ENCODE measurements around the gene ZNF428. TPM values are rescaled to one million over a fixed set of nuclear protein-coding genes. Genes with fewer than 3 reads are reported as not detected.

ZNF428 gene
- total RNA-seq, 2 donors from 2014 or later = 23.4 to 25.7 TPM

DNA sequence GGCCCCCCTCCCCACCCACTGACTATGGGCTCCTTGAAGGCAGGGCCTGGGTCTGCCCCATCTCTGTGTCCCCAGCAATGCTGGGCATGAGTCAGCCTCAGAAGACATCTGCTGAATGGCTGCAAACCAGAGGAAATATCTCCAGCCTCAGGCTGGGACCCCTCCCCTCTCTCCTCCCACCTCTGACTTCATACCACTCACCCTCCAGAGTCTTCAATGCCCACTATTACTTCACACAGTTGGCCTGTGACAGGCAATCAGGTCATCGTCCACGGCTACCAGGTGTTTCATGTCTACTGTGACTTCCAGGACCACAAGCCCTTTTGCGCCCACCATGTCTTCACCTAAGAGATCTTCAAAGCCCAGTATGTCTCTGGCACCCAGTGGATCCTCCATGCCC lies 7.6 kb downstream of the ZNF428 start, which contains the start of gene SRRM5:
Gene SRRM5, plus strand, starts transcription at position 301 of the 400 bp plus-strand sequence. Its CDS starts 34 bp downstream, at position 335.
- H3K27me3 ChIP-seq = no peaks in the 10 kb centered on the region
- peaks cover 28% of the 10 kb centered on the region for H3K36me3 ChIP-seq
- H3K27ac ChIP-seq = no peak within 1 kb of the TSS
- no peaks in the 10 kb centered on the region for H3K9me3 ChIP-seq
- no peak for DNase-seq (ENCODE audit: low spot score)
- H3K4me1 ChIP-seq = no peaks in the 10 kb centered on the region
- no peak within 1 kb of the TSS for H3K4me3 ChIP-seq
- TF ChIP-seq, protein P1, sequence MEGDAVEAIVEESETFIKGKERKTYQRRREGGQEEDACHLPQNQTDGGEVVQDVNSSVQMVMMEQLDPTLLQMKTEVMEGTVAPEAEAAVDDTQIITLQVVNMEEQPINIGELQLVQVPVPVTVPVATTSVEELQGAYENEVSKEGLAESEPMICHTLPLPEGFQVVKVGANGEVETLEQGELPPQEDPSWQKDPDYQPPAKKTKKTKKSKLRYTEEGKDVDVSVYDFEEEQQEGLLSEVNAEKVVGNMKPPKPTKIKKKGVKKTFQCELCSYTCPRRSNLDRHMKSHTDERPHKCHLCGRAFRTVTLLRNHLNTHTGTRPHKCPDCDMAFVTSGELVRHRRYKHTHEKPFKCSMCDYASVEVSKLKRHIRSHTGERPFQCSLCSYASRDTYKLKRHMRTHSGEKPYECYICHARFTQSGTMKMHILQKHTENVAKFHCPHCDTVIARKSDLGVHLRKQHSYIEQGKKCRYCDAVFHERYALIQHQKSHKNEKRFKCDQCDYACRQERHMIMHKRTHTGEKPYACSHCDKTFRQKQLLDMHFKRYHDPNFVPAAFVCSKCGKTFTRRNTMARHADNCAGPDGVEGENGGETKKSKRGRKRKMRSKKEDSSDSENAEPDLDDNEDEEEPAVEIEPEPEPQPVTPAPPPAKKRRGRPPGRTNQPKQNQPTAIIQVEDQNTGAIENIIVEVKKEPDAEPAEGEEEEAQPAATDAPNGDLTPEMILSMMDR (IDR thresholded peaks at IDR 0.05) = no peak

DNA sequence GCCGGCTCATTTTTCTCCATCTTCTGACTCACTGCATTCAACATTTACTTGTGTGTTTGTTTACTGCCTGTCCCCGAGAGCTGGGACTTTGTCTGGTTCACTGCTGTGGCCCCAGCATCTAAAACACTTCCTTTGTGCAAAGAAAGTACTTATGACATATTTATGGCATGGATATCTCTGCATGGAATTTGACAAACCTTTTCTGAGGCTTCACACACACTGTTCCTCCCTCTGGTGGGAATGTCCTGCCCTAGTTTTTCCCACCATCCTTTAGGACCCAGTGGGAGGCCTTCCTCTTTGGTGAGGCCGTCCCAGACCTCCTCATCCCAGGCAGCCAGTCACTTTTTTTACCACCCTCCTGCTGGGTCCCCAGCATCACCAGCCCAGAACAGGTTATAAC lies 8.9 kb downstream of the ZNF428 start:
- no peaks in the 10 kb centered on the region for H3K27me3 ChIP-seq
- TF ChIP-seq, protein P1 (IDR thresholded peaks at IDR 0.05) = no peak
- no peaks in the 10 kb centered on the region for H3K9me3 ChIP-seq
- no peak for DNase-seq (ENCODE audit: low spot score)
- no peak overlapping the region for H3K4me3 ChIP-seq
- H3K27ac ChIP-seq = no peak overlapping the region
- peaks cover 28% of the 10 kb centered on the region for H3K36me3 ChIP-seq
- peaks cover 0 to 4% of the 10 kb centered on the region in 2 donors for H3K4me1 ChIP-seq

DNA sequence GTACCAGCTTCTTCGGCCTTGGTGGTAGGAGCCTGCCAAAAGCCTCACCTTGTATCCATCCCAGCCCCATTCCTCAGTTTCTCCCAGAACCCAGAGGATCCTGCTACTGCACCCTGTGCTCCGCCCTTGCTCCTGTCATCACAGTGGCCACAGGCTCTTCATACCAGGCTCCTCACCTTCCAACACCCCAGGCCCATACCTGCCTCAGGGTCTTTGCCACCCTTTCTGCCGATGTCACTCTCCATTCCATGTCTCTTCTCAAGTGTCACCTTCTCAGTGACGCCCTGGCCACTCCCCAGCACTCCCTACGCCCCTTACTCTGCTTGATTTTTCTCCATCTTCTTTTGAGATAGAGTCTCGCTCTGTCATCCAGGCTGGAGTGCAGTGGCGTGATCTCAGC lies 9.6 kb downstream of the ZNF428 start:
- TF ChIP-seq, protein P1 (IDR thresholded peaks at IDR 0.05) = no peak
- Histone ChIP-seq H3K27ac (no peak overlapping the region), H3K4me3 (no peak overlapping the region), H3K9me3 (no peaks in the 10 kb centered on the region), H3K4me1 (peaks cover 0 to 4% of the 10 kb centered on the region in 2 donors), H3K27me3 (no peaks in the 10 kb centered on the region), H3K36me3 (peaks cover 28% of the 10 kb centered on the region)
- DNase-seq (ENCODE audit: low spot score) = no peak

DNA sequence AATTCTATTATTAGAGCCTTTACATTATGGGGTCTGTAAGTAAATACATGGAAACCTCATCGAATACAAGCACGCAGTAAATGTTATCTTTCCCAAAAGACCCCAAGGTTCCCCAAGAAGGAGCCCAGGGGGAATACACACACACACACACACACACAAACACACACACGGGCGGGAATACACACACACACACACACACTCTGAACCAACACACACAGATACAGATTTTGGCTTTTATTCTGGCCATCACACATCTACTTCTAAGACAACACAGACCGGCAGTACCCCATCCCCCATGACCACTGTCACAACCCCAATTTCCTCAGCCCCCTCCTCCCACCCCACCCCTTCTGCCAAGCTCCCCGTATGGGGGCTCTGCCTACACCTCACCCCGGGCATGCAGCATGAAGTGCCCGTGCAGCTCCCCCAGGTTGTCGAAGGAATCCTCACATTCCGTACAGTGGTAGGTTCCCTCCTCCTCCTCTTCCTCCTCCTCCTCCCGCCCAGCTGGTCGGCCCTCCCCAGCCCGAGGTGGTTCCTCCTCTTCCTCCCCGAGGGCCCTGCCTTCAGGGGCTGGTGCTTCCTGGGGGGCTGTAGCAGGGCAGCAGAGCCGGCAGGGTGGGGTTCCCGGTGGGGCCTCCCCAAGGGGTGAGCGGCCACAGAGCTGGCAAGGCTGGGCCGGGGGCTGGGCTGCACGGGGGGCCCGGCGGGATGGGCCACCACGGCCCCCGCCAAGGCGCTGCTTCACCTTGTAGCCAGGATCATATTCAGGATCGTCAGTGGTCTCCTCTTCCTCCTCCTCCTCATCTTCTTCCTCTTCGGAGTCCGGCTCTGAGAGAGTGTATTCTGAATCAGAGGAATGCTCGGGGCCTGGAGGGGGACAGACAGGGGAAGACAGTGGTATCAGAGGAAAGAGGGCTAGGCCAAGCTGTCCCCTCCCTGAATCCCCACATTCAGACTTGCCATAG lies 11.9 kb downstream of the ZNF428 start:
- Histone ChIP-seq H3K4me1 (peaks cover 0 to 4% of the 10 kb centered on the region in 2 donors), H3K4me3 (no peak overlapping the region), H3K36me3 (peaks cover 15% of the 10 kb centered on the region), H3K27me3 (no peaks in the 10 kb centered on the region), H3K27ac (no peak overlapping the region), H3K9me3 (no peaks in the 10 kb centered on the region)
- DNase-seq (ENCODE audit: low spot score) = no peak
- TF ChIP-seq, protein P1 (IDR thresholded peaks at IDR 0.05) = no peak

DNA sequence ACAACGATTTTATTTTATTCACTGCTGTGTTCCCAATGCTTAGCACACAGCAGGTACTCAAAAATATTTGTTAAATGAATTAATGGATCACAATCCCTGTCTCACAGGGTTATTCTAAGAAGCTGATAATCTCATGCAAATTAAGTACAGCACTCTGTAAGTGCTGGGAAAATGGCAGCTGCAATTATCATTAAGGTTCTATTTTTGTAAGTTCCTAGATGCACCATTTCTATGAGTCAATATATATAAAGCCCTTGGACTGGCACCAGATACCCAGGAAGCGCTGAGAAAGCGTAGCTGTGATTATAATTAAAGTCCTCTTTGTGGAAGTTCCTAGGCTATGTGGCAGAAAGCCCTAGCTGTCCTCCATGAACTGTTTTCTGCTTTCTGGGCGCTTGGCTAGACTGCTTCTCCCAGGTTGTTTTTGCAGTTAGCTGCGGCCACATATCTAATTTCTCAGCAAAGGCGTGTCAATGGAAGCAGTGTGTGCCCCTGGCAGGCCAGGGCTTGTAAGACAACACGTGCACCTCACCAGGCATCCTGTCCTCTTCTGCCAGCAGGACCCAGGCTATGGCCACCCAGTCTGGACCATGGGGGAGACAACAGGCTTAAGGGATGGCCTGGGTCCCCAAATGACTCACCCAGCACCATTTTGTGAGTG lies 12.7 kb downstream of the ZNF428 start:
- H3K4me1 ChIP-seq = peaks cover 2 to 4% of the 10 kb centered on the region in 2 donors

More for the DNA sequence above, 12.7 kb downstream of the ZNF428 start:
- Histone ChIP-seq H3K4me3 (no peak overlapping the region), H3K27ac (no peak overlapping the region), H3K9me3 (no peaks in the 10 kb centered on the region), H3K36me3 (peaks cover 8% of the 10 kb centered on the region), H3K27me3 (no peaks in the 10 kb centered on the region)
- TF ChIP-seq, protein P1 (IDR thresholded peaks at IDR 0.05) = no peak
- DNase-seq (ENCODE audit: low spot score) = no peak

All from right atrium auricular region (tissue), 2 donors.